ENCODE results near the gene TSPYL2. TPM values are rescaled to one million over a fixed set of nuclear protein-coding genes. Genes with fewer than 3 reads are reported as not detected.

TSPYL2 gene
- total and polyA plus RNA-seq, 2 of the 4 experiments (the other 2 are of a cell fraction) = 19.2 to 49.7 TPM

- no peak overlapping the region for H3K14ac ChIP-seq (replicated peaks; ENCODE audit: low read depth, low read length)
- no peak overlapping the region for H3K27ac ChIP-seq (ENCODE audit: insufficient read depth, low read length)
- no peak overlapping the region for H3K56ac ChIP-seq (ENCODE audit: extremely low read depth, insufficient read depth, low read length)
- H2AK9ac ChIP-seq (replicated peaks; ENCODE audit: low read depth, low read length, poor library complexity) = no peak overlapping the region
- in situ Hi-C loops (cut with MboI; ENCODE audit: low sequenced_read_pairs) = no loop called here
- H4K91ac ChIP-seq (ENCODE audit: insufficient read depth, low read depth, low read length) = no peak overlapping the region
- H3K4me2 ChIP-seq (ENCODE audit: low read depth, low read length) = no peak overlapping the region
- H4K8ac ChIP-seq (ENCODE audit: low read depth in 2 of 2, low read length in 2 of 2) = no peak overlapping the region
- H3K9me1 ChIP-seq (ENCODE audit: insufficient read depth, low read length) = no peaks in the 10 kb centered on the region; the same call in 1 of the 2 replicates
- H4K5ac ChIP-seq (ENCODE audit: low read depth, low read length) = no peak overlapping the region
- peaks cover 17% of the 10 kb centered on the region for H4K20me1 ChIP-seq (ENCODE audit: insufficient read depth, low read length)
- peaks cover 2% of the 10 kb centered on the region; the same call in 1 of the 2 replicates for H3K4me1 ChIP-seq (ENCODE audit: control insufficient read depth, insufficient read depth, low read length)
- no peak overlapping the region for H2AFZ ChIP-seq (replicated peaks; ENCODE audit: low read length, poor library complexity)
- H2BK5ac ChIP-seq (ENCODE audit: low read depth, low read length, poor library complexity, severe bottlenecking) = no peak overlapping the region
- no peak overlapping the region for H2AK5ac ChIP-seq (ENCODE audit: low read depth, low read length)
- no peak overlapping the region for H2BK120ac ChIP-seq (ENCODE audit: low read depth, low read length)
- WGBS, 2 experiments (ENCODE audit: extremely low coverage in 2 of 2, insufficient read length in 1 of 2) = no CpG with 5 or more reads among the region's 10 CpGs
- H3K9me3 ChIP-seq (ENCODE audit: control insufficient read depth, insufficient read depth, low read length) = no peaks in the 10 kb centered on the region
- H3K4ac ChIP-seq (ENCODE audit: low read depth, low read length) = no peak overlapping the region
- no peak overlapping the region for H3K9ac ChIP-seq (ENCODE audit: low read depth, low read length)
- H3K79me1 ChIP-seq (ENCODE audit: low read depth in 1 of 2, low read length in 2 of 2) = peaks cover 0 to 26% of the 10 kb centered on the region in 2 experiments; a peak in 2 of 4 replicates
- peaks cover 3% of the 10 kb centered on the region; the same call in 1 of the 2 replicates for H3K36me3 ChIP-seq (ENCODE audit: control insufficient read depth, insufficient read depth, low read length)
- no TSS peak for BruUV-seq (replicated peaks)
- H3K18ac ChIP-seq (ENCODE audit: low read depth, low read length) = no peak overlapping the region
- no peak overlapping the region for H2BK15ac ChIP-seq (ENCODE audit: low read depth, low read length)
- H3K27me3 ChIP-seq (ENCODE audit: control insufficient read depth, insufficient read depth, low read length) = no peaks in the 10 kb centered on the region; the same call in none of the 2 replicates
- no peak for ATAC-seq (ENCODE audit: low read depth)
- H3K23ac ChIP-seq (ENCODE audit: low read depth, low read length) = no peak overlapping the region
- TF ChIP-seq POLR2A (IDR thresholded peaks at IDR 0.05; ENCODE audit: low read depth, low read length) (no peak), CHD1 (IDR thresholded peaks at IDR 0.05; ENCODE audit: low read depth, low read length) (no peak), MXI1 (IDR thresholded peaks at IDR 0.05; ENCODE audit: borderline replicate concordance, low read depth, low read length) (no peak), CEBPB (IDR thresholded peaks at IDR 0.05; ENCODE audit: low read depth, low read length) (no peak), RFX5 (IDR thresholded peaks at IDR 0.05; ENCODE audit: low read depth, low read length) (no peak), RCOR1 (IDR thresholded peaks at IDR 0.05; ENCODE audit: insufficient replicate concordance, low read length) (no peak), MAFK (IDR thresholded peaks at IDR 0.05; ENCODE audit: low read depth, low read length) (no peak), NFE2L2 (IDR thresholded peaks at IDR 0.05; ENCODE audit: low read depth, low read length) (no peak), BHLHE40 (IDR thresholded peaks at IDR 0.05; ENCODE audit: low read depth, low read length) (no peak), SMC3 (IDR thresholded peaks at IDR 0.05; ENCODE audit: low read depth, low read length) (no peak), RAD21 (IDR thresholded peaks at IDR 0.05; ENCODE audit: low read length) (no peak), FOS (IDR thresholded peaks at IDR 0.05; ENCODE audit: low read depth, low read length) (no peak)
- TF ChIP-seq, protein P1, sequence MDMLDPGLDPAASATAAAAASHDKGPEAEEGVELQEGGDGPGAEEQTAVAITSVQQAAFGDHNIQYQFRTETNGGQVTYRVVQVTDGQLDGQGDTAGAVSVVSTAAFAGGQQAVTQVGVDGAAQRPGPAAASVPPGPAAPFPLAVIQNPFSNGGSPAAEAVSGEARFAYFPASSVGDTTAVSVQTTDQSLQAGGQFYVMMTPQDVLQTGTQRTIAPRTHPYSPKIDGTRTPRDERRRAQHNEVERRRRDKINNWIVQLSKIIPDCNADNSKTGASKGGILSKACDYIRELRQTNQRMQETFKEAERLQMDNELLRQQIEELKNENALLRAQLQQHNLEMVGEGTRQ (IDR thresholded peaks at IDR 0.05; ENCODE audit: low read depth, low read length) = no peak
- ChIA-PET CTCF (no interaction called here), POLR2A (ENCODE audit: unreplicated experiment) (no interaction called here)
- no peak overlapping the region for H2BK20ac ChIP-seq (ENCODE audit: low read depth, low read length)
- dilution Hi-C loops (cut with HindIII; ENCODE audit: low sequenced_read_pairs, unreplicated experiment) = no loop called here
- intact Hi-C loops (cut with micrococcal nuclease) = loop anchor here (1.0 kb wide), 2 partner anchors 18 to 22 kb away; no protein-coding TSS in a partner anchor
- H3K4me3 ChIP-seq (ENCODE audit: insufficient read depth, low read depth, low read length) = no peak overlapping the region
- no peak for DNase-seq
Measured at GRCh38 chrX:53071064-53071463, 11.1 kb upstream of the TSPYL2 start.
